GM12865 (cell line): Measurements from ENCODE around the gene DENND1B.
"Not testable (repeated sequence)": the region's sequence is repeated elsewhere in the genome, so short reads cannot be mapped to it uniquely, and the experiment has no call there.

Source experiments
- DNase-seq: peaks from one replicate; pipeline ENCODE4 v3.0.0; 2010; ENCODE audit warnings: low read depth
- H3K4me3 ChIP-seq: 2 replicates; pipeline ENCODE4 v1.5.1; 2011; ENCODE audit warnings: mild to moderate bottlenecking, low read depth, low read length, control low read depth
- CTCF ChIP-seq: IDR thresholded peaks from 2 replicates; pipeline ENCODE4 v1.5.1; 2011; ENCODE audit warnings: low read length, control low read depth, low read depth, inconsistent platforms; ENCODE audit not compliant: insufficient read depth; ENCODE audit errors: missing control alignments

Gene DENND1B

DNA sequence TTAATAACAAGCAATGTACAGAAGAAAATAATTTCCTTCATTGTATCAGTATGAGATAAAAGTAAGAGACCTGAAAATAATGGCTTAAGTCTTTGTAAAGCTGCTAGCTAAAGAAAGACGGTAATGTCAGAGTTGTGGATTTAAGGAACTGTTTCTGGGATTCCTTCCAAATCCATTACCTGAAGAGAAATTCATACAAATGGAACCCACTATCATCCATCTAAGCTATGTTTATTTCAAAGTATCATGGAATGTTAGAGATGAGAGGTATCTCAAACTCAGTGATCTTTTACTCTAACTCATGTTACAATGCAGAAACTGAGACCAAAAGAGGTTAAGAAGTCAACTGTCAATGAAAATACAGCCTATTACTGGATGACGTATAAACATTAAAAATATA, 197.7 kb downstream of the DENND1B start:
- TF ChIP-seq CTCF = no peak
- no peak overlapping the region for H3K4me3 ChIP-seq
- no peak for DNase-seq

DNA sequence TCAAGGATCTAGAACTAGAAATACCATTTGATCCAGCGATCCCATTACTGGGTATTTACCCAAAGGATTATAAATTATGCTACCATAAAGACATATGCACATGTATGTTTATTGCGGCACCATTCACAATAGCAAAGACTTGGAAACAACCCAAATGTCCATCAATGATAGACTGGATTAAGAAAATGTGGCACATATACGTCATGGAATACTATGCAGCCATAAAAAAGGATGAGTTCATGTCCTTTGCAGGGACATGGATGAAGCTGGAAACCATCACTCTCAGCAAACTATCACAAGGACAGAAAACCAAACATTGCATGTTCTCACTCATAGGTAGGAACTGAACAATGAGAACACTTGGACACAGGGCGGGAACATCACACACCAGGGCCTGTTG, 199.7 kb downstream of the DENND1B start:
- DNase-seq, H3K4me3 ChIP-seq: not testable (repeated sequence)

- TF ChIP-seq CTCF = no peak
- H3K4me3 ChIP-seq = no peak overlapping the region
- DNase-seq = no peak
Observed at GRCh38 chr1:197572169-197572568, 203.1 kb downstream of the DENND1B start.

DNA sequence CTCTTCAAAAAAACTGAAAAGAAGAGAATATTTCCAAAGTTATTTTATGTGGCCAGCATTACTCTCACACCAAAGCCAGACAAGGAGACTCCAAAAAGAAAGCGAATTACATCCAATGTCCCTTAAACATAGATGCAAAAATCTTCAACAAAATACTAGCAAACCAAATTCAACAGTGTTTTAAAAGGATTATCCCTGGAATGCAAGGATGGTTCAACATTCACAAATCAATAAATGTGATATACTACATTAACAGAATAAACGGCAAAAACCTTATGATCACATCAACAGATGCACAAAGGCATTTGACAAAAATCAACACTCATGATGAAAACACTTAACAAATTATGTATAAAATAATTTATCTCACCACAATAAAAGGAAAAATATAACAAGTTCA, 207.8 kb downstream of the DENND1B start:
- no peak for DNase-seq
- TF ChIP-seq CTCF = no peak

DNA sequence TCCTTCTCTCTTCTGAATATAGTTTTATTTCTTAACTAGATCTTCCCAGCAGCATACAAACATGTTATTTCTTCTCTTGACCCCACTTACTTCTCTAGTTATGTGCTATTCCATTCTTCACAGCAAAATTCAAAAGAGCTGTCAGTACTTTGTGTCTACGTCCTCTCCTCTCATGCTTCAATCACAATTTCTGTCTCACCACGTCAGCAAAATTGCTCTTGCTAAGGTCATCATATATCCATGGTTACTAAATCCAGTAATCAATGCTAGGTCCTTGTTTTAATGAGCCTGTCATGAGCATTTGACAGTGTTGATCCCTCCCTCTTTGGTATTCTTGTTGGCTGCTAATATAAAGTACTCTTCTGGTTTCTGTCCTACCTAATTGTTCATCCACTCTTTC, 214.2 kb downstream of the DENND1B start:
- TF ChIP-seq CTCF = no peak
- H3K4me3 ChIP-seq = no peak overlapping the region
- no peak for DNase-seq

More for the DNA sequence above, 207.8 kb downstream of the DENND1B start:
- no peak overlapping the region for H3K4me3 ChIP-seq

DNA sequence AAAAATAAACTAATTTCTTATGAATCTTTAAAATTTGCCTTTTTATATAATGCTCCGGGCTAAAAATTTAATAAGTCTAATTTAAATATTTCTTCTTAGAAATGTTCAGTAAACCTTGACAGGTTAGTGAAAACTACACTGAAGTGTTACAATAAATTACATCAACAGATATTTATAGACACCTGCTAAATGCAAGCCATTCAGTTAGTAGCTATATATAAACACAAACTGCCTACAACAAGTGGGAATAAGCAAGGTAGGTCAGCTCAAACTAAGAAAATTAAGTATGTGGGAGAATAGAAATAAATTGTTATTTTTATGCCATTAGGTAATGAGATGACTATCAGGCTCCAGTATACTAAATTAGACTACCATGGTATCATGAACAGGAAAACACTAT, 215.6 kb downstream of the DENND1B start:
- no peak for TF ChIP-seq CTCF
- H3K4me3 ChIP-seq = no peak overlapping the region
- no peak for DNase-seq

DNA sequence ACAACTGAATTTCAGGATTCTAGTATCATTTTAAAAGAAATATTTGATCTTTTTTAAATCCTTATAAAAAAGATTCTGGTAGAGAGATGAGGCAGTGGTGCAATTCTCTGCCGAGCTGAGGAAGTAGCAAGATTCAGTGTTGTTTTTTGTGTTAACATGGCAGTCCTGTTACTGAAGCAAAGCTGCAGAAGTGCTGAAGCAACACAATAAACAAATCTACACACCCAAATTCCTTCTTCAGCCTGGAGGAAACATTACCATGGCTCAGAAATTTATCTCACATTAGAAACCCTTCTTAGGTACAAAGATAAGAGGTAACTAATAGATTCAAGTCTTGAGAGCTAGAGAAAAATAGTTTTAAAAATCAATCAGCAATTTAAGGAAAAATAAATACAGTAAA, 216.0 kb downstream of the DENND1B start:
- DNase-seq = no peak
- TF ChIP-seq CTCF = no peak
- H3K4me3 ChIP-seq = no peak overlapping the region

GRCh38 chr1:197557302-197557701, 218.0 kb downstream of the DENND1B start:
- no peak overlapping the region for H3K4me3 ChIP-seq
- no peak for TF ChIP-seq CTCF
- DNase-seq = no peak
